Stimulated activated CD8-positive, alpha-beta memory T cell treated with anti-CD3 and anti-CD28 coated beads, Interleukin-7, amount 100 ng/mL, for 1 hour (primary cell): ENCODE data around the gene LILRB3.
A peak's percentile ranks its signal among the peaks of the same experiment; 100 is the strongest.

Experiments
- DNase-seq, 2 donors: peaks; one replicate each; pipeline ENCODE4 v3.0.0-alpha.2; 2020; ENCODE audit warnings: low read depth in 2 of 2

The LILRB3 gene

GRCh38 chr19:54168174-54168917, 54.5 kb downstream of the LILRB3 start:
- DNase-seq, result peak; percentile 79 to 94
